GM18867 (cell line): ENCODE results near the gene CBL.

Experiments
- ATAC-seq: cut with Tn5 transposase; IDR thresholded peaks from one replicate; pipeline ENCODE4 v1.9.1; 2021; ENCODE audit warnings: mild to moderate bottlenecking, moderate library complexity; ENCODE audit not compliant: unreplicated experiment

CBL gene

DNA sequence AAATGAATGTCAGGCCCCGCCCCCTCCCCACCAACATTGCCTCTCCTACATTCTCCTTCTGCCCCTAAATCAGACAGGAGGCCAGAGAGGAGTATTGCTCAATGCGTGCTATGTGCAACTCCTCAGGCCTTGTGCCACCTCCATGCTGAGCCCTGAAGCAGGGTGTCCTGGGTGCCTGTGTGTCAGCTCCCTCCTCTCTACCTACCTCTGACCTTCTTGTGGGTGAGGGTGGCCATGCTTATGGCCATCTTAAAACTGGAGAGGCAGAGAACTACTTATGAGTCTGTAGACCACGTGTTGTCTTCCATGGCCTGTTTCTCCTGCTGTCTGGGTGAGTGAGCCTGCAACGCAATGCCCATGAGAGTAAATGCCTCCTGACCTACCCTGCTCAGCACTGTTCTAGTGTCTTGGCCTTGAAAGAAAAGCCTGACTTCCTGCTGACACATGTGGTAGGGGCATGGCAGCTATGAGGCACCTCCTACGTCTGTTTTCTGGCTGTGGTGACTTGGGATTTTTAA lies 100.3 kb downstream of the CBL start:
- ATAC-seq, result no peak

DNA sequence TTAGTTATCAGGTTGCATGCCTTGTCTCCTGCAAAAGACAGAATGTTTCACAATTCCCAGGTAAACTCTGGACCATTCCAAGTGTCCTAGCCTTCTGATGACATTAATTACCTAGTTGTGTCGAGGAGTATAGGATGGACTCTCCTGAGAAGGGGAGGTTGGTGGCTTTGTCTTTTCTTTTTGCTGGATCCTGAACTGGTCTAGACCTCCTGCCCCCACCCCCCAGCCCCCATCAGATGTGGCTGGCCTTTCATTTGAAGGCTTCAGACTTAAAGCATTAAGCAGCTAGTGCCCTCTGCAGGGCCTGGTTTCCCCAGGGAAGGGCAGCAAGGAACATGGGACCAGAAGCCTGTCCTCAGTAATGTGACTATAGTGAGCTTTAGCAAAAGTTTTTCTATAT lies 101.1 kb downstream of the CBL start:
- no peak for ATAC-seq

DNA sequence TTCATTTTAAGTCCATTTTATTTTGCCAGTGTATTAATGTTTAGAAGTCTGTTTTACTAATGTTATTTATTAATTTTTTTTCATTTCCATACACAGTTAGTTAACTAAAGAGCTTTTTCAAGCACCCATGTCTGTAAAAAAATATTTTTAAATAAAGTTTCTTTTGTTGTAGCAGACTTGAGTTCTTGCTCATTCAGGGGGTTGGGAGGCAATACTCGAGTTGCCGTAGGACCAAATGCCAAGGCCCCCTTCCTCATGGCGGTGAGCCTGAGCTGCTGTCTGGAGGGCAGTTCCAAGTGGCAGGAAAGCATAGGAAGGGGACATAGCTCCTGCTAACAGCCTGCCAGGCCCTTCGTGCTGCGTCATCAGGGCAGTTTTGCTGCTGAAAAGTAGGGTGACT lies 101.8 kb downstream of the CBL start:
- ATAC-seq, result no peak

DNA sequence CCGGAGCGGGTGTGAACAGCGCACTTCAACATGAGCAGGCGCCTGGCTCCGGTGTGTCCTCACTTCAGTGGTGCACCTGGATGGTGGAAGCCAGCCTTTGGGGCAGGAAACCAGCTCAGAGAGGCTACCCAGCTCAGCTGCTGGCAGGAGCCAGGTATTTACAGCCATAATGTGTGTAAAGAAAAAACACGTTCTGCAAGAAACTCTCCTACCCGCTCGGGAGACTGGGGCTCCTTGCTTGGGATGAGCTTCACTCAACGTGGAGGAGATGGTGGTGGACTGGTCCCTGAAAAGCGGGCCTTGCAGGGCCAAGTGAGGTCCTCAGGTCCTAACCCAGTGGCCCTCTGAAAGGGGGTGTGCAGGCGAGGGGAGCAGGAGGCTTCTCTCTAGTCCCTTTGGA lies 103.3 kb downstream of the CBL start:
- ATAC-seq, result no peak

DNA sequence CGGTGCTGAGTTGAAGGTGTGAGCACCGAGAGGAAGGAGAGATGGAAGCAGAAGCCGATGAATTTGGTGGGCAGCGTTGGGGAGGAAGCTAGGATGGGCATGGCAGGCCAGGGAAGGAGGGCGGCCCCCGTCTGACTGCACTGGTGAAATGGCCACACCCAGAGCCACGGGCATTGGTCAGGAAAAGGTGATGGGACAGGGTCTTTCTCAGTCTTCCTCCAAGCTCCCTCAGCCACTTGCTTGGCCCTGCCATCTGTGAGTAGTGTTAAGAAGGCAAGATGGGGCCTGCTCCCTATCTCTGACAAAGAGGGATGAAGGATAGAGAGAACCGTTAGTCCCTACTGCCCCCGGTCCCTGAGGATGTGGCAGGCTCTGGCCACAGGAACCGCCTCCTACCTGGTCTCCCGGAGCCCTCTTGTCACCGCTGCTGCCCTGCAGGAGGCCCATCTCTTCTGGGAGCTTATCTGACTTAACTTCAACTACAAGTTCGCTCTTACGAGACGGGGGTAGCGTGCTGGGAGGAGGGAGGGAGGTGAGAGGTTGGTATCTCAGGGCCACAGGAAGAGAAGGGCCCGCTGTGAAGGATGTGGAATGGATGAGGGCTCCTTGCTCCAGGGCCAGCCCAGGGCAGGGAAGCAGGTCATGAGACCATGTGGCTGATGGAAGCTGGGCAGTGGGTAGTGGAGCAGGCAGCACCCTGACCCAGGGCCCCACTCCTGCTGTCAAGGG lies 104.0 kb downstream of the CBL start:
- ATAC-seq, result no peak

DNA sequence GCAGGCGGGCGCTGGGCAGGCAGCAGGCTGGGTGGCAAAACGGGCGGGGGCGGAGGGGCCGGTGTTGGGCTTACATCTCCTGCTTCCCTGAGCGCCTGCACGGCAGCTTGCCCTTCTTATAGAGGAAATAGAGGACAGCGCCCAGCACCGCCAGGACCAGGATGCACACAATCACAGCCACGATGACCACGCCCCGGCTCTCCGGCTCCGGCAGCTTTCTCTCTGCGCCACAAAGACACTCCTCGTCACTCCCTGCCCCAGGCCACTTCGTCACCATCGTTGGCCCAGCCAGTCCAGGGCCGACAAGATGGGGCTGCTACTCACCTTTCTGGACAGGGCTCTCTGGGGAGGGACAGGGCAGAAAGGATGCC lies 104.5 kb downstream of the CBL start:
- no peak for ATAC-seq

DNA sequence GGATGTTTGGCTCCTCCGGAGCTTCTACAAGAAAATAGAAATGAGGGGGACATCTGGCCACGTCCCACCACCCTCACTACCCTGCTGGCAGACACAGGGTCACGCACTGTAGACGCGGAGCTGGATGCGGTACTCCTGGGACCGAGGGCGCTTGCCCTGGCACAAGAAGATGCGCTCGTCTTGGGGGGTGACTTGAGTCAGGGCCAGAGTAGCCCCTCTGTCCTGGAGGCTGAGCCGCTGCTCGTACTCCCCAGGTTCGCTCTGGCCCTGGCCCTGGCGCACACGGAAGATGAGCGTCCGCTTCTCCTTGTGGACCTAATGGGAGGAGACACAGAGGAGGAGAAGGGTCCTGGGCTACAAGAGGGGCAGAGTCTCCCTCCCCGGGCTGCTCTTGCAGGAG lies 108.6 kb downstream of the CBL start:
- no peak for ATAC-seq

DNA sequence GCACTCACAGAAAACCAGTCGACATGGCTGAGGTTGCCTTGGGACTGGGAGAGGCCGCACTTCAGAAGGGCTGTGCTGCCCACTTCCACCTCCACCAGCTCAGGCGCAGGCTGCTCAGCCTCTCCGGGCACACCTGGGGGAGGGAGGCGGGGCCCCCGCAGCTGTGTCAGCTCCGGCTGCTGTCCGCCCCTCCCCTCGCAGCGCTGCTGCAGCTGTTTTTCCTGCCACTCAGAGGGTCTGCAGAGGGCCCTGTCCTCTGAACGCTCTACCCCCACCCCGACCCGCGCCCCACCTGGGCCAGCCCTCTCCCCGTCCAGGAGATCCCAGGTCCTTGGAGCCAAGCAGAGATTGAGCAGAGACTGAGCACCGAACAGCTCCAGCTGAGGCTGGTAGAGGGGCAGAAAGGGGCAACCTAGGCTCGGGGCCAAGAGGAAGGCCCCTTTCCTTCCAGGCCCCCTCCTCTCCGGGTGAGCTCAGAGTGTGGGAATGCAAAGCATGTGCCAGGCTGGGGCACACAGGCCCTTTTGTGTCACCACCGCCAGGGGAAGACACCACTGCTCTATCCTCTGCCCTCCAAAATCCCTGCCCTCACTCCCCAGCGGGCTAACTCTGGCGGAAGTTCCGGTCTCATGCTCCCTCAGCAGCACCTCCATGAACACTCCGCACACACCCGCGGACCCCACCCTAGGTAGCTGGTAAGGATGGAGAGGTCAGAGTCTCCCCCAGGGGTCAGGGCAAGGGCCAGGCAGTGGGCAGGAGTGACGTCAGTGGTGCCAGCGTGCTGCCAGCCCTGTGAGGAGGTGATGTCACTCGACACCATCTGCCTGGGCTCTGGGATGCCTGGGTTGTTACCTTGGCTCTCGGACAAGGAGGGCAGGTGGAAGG lies 109.2 kb downstream of the CBL start:
- no peak for ATAC-seq

DNA sequence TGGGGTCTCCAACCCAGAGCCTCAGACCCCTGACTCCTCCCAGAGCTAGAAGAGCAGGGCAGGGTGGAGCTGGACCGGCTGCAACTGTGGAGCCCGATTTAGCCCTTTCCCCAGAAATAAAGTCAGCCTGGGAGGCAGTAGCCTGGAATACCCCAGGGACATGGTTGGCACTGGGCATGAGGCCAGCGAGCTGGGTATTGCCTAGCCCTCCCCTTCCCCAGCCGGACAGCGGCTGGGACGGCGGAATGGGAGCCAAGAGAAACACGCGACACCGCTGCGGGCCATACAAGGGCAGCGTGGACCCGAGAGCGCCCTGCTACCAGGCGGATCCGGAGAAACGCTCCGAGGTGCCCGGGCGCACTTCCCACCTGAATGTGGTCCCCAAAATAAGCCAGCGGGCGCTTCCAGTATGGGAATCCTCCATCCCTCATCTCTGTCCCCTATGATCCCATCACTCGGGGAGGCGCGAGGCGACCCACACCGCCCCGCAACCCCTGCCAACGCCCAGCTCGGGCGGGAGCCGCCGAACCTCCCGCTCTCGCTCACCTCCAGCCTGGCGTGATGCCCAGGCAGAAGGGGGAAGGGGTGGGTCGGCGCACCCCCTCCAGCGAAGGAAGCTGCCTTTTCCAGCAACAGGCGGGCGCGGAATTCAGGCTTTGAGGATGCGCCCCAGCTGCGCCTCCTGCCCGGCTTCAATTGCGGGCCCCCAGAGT lies 110.0 kb downstream of the CBL start:
- ATAC-seq, result no peak

DNA sequence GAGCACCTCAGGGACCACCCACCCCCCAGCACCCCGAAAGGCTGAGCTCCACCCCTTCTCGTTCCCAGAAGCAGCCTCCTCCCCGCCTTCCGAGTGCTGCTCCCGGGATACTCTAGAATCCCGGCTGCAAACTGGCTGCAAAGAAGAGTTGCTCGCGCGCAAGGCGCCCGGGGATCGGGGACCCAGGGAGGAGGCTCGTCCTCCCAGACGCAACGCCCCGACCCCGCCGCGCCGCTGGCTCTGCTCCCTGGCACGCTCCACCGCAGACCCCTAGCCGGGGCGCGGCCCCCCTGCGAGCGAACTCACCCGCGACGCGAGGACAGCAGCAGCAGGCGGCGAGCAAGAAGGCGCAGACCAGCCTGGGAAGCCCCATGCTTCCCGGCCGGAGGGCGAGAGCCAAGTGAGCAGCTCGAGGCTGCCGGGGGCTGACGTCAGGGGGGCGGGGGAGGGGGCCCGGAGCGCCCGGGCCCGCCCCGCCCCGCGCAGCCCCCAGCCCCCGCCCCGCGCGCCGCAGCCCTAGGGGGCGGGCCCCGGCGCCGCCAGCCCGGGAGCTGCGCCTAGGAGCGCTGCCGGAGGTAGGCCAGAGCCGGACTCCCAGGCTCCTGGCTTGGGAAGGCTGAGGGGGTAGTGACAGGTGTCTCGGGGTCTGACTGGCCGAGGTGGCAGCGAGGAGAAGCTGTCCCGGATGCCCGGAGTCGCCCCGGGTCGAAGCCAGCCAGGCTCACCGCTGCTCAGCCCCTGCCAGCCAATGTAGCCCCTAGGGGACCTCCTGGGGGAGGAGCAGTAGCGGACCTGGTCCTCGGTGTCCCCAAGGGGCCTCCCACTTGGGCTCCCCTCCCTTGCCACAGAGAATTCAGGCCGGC lies 110.8 kb downstream of the CBL start, which contains the start of gene MCAM:
Gene MCAM, minus strand, starts transcription at position 402 of the 863 bp plus-strand sequence. Its CDS starts 29 bp downstream, at position 373.
- ATAC-seq, result no peak

DNA sequence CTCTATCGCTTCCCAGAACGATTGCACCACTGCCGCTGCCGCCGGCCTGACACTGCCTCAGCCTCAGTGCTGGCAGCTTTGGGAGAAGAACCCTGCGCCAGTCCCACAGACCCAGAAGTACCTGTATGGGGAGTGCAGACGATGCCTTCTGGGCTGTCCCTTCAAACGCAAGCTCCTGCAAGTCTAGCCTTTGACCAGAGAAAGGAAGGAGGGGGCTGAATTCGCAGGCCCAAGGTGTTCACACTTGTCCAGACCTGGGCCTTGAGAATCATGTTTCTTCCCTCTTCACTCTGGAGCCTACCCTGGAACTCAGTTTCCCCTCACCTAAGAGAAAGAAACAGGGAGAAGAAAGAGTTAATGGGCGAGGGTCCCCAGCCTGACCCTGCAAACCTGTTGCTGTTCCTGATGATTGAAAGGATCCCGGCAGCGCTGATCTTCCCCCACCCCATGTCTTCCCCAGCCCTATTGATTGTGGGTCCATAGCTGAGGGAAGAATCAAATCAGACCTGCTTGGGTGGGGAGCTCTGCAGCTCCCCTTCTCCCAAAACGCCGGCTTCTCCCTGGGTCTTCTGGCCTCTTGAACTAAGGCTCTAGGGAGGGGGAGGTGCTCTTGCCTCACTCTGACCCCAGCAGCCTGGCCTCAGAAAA lies 111.6 kb downstream of the CBL start:
- no peak for ATAC-seq

DNA sequence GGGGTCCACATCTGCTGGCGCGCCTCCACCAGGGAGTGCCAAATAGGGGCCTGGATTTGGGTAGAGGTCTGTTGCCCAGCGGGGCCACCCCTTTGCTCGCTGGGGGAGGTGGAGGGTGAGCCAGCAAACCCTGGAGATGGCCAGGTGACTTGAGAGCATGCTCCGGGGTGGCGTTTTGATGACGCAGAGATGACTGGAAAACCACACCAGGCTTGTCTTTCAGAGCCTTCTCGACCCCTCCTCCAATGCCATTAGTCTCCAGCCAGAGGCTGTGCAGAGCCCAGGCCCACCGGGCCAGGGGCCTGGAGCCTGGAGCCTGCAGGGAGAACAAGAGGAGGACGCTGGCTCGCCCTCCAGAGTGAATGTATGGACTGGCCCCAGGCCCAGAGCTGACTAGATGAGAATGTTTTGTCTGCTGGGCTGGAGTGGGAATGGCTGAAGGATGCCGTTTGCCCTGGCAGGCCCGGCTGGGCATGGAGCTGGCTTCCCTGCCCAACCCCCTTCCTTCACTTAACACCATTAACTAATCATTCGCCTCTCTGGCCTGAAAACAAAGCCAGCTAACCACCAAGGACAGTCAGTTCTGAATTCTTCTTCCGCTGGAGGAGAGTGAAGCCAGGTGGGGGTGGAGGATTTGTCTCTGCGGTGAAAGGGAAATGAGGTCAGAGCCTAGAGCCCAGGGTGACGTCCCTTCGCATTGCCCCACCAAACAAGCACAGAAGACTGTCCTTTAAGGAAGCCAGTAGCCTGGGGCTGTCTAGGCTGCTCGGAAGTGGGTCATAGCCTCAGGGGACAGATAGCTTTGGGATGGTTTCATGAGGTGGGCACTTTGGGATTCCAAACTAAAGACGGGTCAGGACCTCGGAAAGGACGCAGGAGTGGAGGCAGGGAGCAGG lies 112.3 kb downstream of the CBL start:
- ATAC-seq, result no peak

DNA sequence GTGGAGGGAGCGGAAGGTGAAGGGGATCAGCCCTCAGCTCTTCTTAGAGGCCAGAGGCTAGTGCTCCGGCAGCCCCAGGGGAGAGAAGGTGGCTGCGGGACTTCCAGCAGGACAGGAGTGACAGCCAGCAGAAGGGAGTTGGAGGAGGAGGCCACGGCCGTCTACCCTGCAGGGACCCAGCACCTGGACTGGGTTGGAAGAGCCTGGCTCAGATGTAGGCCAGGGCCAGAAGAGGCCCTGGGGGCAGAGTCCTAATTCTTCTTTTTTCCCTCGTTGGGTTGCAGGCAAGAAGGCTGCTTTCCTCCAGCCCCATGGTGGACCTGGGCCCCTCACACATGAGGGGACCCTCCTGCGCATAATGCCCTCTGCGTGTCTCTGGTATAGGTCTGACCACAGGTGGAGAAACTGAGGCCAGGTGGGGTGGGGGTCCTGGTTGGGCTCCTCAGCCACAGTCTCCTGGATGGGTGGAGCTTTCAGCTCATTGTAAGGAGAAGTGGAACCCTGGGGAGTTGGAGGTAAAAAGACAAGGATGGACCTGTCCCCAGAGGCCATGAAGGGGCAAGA lies 113.1 kb downstream of the CBL start:
- no peak for ATAC-seq

DNA sequence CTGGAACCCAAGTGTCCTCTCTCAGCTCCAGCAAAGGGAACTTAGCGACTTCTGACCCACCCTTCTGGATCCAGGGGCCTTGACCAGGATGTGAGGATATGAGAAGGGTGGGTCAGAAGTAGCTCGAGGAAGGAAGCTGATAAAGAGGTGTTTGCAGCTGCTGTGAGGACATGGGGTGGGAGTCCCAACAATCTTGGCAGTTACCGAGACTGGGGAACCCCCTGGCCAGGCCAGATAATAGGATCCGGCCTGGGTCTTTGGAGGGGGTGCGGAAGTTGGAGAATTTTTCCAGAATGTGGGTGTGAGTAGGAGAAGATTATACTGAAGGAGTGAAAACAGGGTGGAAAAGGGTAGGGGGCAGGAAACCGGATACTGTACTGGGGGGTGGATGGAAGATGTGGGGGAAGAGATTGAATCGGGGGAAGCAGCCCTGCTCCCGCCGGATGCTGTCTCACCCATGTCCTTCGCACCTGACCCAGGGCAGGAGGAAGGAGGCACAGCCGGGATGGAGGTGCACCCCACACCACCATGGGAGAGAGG lies 113.6 kb downstream of the CBL start:
- ATAC-seq, result no peak

DNA sequence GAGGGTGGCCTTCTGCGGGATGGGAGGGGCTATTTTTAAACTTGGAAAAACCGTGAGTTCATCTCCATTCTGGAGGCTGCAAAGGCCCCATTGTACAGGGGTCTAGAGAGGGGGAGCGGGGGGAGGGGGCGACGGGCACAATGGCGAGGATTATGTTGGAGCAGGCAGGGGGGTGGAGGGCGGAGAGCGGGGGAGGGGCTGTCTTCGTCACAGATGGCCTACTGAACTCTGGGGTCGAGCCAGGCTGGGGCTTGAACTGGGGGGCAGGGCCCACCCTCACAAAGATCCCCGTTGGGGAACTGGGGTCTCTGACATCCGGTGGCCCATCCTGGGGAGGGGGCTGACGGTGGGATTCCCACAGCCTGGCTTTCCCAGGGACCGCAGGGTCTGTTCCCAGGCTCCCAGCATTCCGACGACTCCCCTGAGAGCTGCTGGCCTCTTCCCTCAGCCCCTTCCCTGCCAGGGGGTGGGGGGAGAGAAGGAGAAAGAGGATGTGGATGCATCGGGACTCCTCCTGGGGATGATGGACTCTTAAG lies 114.2 kb downstream of the CBL start:
- ATAC-seq, result no peak

DNA sequence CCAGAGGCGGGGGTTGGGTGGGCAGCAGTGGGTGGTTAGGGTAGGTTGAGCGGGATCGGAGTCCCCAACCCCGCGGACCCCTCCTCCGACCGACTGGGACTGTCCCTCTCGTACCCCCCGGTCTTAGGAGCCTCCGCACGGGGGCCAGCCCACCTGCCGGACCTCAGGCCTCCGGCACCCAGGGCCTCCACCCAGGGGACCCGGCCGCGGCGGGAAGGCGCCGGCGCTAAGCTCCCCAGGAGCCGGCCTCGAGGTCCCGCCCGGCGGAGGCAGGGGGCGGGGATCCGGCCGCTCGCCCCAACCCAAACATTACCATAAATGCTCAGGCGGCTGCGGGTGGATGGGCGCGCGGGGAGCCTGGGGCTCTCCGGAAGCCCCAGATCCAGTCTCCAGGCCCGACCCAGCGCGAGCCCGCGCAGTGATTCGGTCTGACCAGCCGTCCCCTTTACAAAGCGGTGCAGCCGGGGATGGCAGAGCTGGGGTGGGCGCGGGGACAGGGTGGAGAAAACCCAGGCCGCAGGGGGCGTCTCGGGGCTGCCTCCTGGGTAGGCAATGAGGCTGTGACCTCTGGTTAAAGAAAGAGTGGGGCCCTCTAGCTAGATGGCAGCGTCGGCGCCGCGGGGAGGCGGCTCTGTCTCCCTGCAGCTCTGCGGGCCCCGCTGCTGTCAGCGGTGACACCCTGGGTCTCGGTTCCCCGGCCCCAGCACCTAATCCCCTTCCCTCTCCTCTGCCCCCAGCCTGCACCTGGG lies 114.8 kb downstream of the CBL start:
- peak; percentile 52 for ATAC-seq

DNA sequence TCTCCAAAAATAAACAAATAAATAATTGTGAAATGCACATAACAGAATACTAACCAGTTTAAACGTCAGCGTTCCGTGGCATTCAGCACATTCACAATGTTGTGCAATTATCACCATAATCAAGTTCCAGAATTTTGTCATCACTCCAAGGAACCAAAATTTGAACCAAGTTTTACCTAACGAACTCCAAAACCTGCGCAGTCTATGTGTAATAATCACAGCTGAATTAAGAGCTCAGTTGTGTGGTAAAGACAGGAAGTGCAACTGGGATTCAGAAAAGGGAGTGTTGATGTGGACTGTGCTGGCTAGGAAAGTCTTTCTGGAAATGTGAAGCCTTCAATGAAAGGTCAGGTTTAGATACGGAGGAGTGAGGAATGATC lies 116.2 kb downstream of the CBL start:
- no peak for ATAC-seq
